SU-DHL-6 (cell line): ENCODE data around the gene DHRS12.

Experiments used
- H2AFZ ChIP-seq: fragments of 200-600 bp; sonication (generic); 2 replicates; pipeline ENCODE4 v1.6.1; 2014; ENCODE audit warnings: low read depth, mild to moderate bottlenecking, moderate library complexity, mixed read lengths, antibody characterized with exemption, low read length; ENCODE audit not compliant: severe bottlenecking
- H3F3A ChIP-seq: fragments of 200-600 bp; shearing (Covaris generic); 2 replicates; pipeline ENCODE4 v1.6.0; 2016; ENCODE audit warnings: antibody characterized with exemption, mild to moderate bottlenecking; ENCODE audit not compliant: insufficient read depth
- H3K27ac ChIP-seq: fragments of 200-600 bp; sonication (generic); 2 replicates; pipeline ENCODE4 v1.5.1; 2016; ENCODE audit warnings: low read depth, mild to moderate bottlenecking, low read length, moderate library complexity, mixed read lengths
- H3K27me3 ChIP-seq: fragments of 200-600 bp; sonication (generic), shearing (Covaris generic); 2 replicates; pipeline ENCODE4 v1.6.0; 2014; ENCODE audit warnings: mild to moderate bottlenecking, low read length
- H3K36me3 ChIP-seq: fragments of 200-600 bp; sonication (generic); 2 replicates; pipeline ENCODE4 v1.6.1; 2014; ENCODE audit warnings: mild to moderate bottlenecking, low read length, mixed read lengths
- H3K4me2 ChIP-seq: fragments of 300-600, 200-600 bp; shearing (Covaris generic), sonication (generic); 2 replicates; pipeline ENCODE4 v1.6.0; 2014; ENCODE audit warnings: low read length, low read depth, mild to moderate bottlenecking; ENCODE audit not compliant: poor library complexity, severe bottlenecking
- H3K4me3 ChIP-seq: fragments of 200-600 bp; sonication (generic); 2 replicates; pipeline ENCODE4 v1.5.1; 2014; ENCODE audit warnings: antibody characterized with exemption, low read length, mild to moderate bottlenecking, mixed read lengths; ENCODE audit not compliant: insufficient read depth, poor library complexity, severe bottlenecking
- H3K79me2 ChIP-seq: fragments of 200-600 bp; sonication (generic); 2 replicates; pipeline ENCODE4 v1.6.1; 2014; ENCODE audit warnings: mild to moderate bottlenecking, low read length, moderate library complexity; ENCODE audit not compliant: insufficient read depth
- H3K9ac ChIP-seq: fragments of 200-600 bp; sonication (generic); 2 replicates; pipeline ENCODE4 v1.7.0; 2014; ENCODE audit warnings: mild to moderate bottlenecking, low read length
- H3K9me2 ChIP-seq: fragments of 200-600 bp; sonication (generic); replicated peaks from 2 replicates; pipeline ENCODE4 v1.6.1; 2014; ENCODE audit warnings: low read length; ENCODE audit not compliant: insufficient read depth
- H3K9me3 ChIP-seq: fragments of 200-600 bp; sonication (generic); 2 replicates; pipeline ENCODE4 v1.6.1; 2014; ENCODE audit warnings: low read length, mixed read lengths; ENCODE audit not compliant: insufficient read depth
- H4K20me1 ChIP-seq: fragments of 200-600 bp; sonication (generic); 2 replicates; pipeline ENCODE4 v1.6.1; 2014; ENCODE audit warnings: low read depth, mild to moderate bottlenecking, antibody characterized with exemption, low read length, moderate library complexity, mixed read lengths
- CTCF ChIP-seq: fragments of 200-600 bp; sonication (generic); IDR thresholded peaks from one replicate; pipeline ENCODE4 v1.5.1; 2017; ENCODE audit warnings: antibody characterized with exemption, mild to moderate bottlenecking, low read length, moderate library complexity; ENCODE audit not compliant: insufficient read depth, poor library complexity, severe bottlenecking
- EZH2phosphoT487 ChIP-seq: fragments of 200-600 bp; sonication (generic), shearing (Covaris generic); conservative IDR thresholded peaks from 2 replicates; pipeline ENCODE4 v1.6.1; 2018; ENCODE audit warnings: mild to moderate bottlenecking, antibody characterized with exemption, low read length, moderate library complexity, mixed read lengths

The DHRS12 gene

GRCh38 chr13:51817717-51818116 lies 13.8 kb upstream of the DHRS12 start:
- H3K27ac ChIP-seq: no peak overlapping the region
- no peaks in the 10 kb centered on the region for H3K27me3 ChIP-seq

DNA sequence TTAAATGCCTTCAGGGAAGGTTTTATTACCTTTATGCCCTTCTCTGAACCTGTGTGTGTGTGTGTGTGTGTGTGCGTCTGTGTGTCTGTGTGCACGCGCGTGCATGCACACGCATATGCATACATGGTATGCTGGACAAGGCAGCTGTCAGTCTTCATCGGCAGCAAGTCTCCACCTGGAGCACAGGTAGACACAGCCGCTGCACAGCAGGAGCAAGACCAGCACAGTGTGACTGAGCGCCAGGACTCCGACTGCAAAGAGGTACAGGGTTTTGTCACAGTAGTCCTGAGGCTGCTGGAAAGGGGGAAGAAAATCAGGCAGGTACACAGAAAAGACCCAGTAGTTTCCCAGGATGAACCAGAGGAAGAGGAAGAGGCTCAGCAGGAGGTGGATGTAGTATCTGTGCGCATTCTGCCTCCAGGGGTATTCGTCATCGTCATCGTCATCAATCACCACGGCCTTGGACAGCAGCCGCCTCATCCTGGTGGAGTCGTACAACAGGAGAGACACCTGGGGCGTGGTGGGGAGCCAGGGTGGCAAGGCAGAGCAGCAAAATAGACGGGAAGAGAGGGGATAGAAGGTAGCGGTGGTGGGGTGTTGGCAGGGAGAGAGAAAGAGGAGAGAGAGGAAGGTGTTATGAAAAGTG lies 12.8 kb upstream of the DHRS12 start:
- Histone ChIP-seq H3K9ac (no peak overlapping the region), H3K79me2 (no peaks in the 10 kb centered on the region), H3K9me3 (no peaks in the 10 kb centered on the region), H3K9me2 (no peaks in the 10 kb centered on the region), H4K20me1 (no peaks in the 10 kb centered on the region), H3F3A (no peaks in the 10 kb centered on the region), H3K27me3 (no peaks in the 10 kb centered on the region), H3K36me3 (no peaks in the 10 kb centered on the region), H2AFZ (no peak overlapping the region), H3K4me3 (no peak overlapping the region), H3K4me2 (no peak overlapping the region), H3K27ac (no peak overlapping the region)
- no peak for TF ChIP-seq EZH2phosphoT487
- no peak for TF ChIP-seq CTCF

More at GRCh38 chr13:51817717-51818116, 13.8 kb upstream of the DHRS12 start:
- no peaks in the 10 kb centered on the region for H3K36me3 ChIP-seq
- no peak overlapping the region for H3K9ac ChIP-seq
- H3K4me2 ChIP-seq: no peak overlapping the region
- TF ChIP-seq CTCF (no peak), EZH2phosphoT487 (no peak)
- no peak overlapping the region for H3K4me3 ChIP-seq
- no peaks in the 10 kb centered on the region for H3K79me2 ChIP-seq
- no peak overlapping the region for H2AFZ ChIP-seq
- H3K9me2 ChIP-seq: no peaks in the 10 kb centered on the region
- no peaks in the 10 kb centered on the region for H3K9me3 ChIP-seq
- H4K20me1 ChIP-seq: no peaks in the 10 kb centered on the region
- no peaks in the 10 kb centered on the region for H3F3A ChIP-seq

- Histone ChIP-seq H2AFZ (no peak overlapping the region), H3K79me2 (no peaks in the 10 kb centered on the region), H3K4me3 (no peak overlapping the region), H3K9me2 (no peaks in the 10 kb centered on the region), H3F3A (no peaks in the 10 kb centered on the region), H3K27me3 (no peaks in the 10 kb centered on the region), H3K36me3 (no peaks in the 10 kb centered on the region), H4K20me1 (no peaks in the 10 kb centered on the region), H3K9me3 (no peaks in the 10 kb centered on the region), H3K27ac (no peak overlapping the region), H3K4me2 (no peak overlapping the region), H3K9ac (no peak overlapping the region)
- no peak for TF ChIP-seq CTCF
- TF ChIP-seq EZH2phosphoT487: no peak
Measured at GRCh38 chr13:51815848-51816247, 11.9 kb upstream of the DHRS12 start.
